NCI-H128 (cell line): ENCODE results near the gene POLR2H.

Experiments used
- DNase-seq: peaks from one replicate; lab custom pipeline; 2025; ENCODE audit not compliant: unreplicated experiment; lab: John Stamatoyannopoulos, UW

Gene POLR2H

DNA sequence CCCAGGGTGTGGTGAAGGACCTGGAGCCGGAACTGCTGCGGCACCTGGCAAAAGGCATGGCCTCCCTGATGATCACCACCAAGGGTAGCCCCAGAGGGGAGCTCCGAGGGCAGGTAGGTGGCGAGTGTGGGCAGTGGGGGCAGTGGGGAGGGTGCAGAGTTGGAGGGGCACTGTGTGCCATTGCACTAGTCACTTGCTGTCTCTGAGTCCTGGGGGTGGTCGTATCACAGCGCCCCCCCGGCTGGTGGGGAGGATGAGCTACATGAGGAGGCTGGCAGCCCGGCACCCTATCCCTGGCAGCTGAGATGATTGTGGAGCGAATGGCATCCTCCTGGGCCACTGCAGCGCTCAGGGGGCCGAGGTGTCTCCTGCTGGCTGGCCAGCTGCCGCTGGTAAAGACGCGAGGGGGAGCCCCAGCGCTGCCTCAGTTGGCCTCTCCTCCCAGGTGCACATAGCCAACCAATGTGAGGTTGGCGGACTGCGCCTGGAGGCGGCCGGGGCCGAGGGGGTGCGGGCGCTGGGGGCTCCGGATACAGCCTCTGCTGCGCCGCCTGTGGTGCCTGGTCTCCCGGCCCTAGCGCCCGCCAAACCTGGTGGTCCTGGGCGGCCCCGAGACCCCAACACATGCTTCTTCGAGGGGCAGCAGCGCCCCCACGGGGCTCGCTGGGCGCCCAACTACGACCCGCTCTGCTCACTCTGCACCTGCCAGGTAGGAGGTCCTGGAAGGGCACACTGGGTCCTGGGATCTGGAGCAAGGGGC lies 24.7 kb downstream of the POLR2H start:
- no peak for DNase-seq

- no peak for DNase-seq
Measured at GRCh38 chr3:184387174-184387714, 25.7 kb downstream of the POLR2H start.

DNA sequence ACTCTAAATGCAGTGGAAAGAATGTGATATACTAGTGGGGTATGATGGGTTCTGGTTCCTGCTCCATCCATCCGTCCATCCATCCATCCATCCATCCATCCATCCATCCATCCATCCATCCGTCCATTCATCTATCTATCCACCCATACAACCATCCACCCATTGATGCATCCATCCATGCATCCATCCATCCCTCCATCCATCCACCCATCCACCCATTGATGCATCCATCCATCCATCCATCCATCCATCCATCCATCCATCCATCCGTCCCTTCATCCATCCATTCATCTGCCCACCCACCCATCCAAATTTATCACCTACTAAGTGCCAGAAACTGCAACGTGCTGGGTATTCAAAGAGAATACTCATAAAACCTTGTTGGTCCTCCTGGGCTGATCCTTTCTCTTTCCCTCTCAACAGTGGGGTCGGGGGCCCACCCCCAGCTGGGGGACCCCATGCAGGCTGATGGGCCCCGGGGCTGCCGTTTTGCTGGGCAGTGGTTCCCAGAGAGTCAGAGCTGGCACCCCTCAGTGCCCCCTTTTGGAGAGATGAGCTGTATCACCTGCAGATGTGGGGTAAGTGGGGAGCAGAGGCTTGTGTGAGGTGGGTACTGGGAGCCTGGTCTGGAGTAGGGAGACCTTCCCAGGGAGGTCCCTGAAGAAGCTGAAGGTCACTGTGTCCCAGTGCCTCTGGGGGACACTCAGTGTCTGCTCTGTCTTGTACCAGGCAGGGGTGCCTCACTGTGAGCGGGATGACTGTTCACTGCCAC lies 26.8 kb downstream of the POLR2H start:
- DNase-seq: no peak

DNA sequence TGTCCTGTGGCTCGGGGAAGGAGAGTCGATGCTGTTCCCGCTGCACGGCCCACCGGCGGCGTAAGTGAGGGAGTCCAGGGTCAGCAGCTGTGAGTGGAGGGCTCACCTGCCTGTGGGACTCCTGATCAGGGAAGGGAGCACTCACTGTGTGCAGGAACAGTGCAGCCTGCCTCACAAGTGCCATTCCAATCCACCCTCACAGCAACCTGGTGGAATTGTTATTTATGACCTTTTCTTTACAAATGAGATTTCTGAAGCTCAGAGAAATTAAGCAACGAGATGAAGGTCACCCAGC lies 27.4 kb downstream of the POLR2H start:
- DNase-seq: no peak

GRCh38 chr3:184389384-184389783 lies 27.9 kb downstream of the POLR2H start:
- DNase-seq: no peak

DNA sequence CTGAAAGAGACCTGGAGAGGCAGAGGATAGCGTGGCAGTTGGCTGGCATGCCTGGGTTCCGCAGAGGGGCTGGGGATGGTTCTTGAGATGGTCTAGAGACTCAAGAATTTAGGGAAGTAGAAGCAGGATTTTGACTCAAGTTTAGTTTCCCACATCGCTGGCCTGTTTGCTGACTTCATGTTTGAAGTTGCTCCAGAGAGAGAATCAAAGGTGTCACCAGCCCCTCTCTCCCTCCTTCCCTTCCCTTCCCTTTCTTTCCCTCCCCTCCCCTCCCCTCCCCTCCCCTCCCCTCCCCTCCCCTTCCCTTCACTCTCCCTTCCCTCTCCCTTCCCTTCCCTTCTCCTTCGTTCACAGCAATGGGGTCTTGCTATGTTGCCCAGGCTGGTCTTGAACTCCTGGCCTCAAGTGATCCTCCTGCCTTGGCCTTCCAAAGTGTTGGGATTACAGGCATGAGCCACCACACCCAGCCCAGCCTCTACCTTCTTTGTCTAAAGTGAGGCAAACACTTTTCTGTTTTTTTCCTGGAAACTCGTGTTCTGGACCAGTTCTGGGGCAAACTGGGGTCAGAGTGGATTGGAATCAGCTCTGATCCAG lies 28.5 kb downstream of the POLR2H start:
- DNase-seq: no peak

- DNase-seq: no peak
Measured at GRCh38 chr3:184391266-184391665, 29.8 kb downstream of the POLR2H start.

DNA sequence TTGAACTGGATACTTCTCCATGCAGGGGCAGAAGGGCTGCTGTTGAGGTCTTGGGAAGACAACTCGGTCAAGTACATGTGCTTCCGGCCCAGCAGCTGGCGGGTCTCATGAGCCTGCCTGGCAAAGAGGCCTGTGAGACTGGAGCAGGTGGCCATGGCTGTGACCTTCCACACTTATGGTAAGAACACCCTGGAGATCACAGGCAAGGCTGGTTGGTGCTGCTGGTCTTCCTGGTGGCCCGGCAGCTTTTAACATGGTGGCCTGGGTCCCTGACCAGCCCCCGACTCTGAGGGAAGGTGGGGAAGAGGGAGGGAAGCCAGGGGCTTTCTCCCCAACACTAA lies 33.8 kb downstream of the POLR2H start:
- no peak for DNase-seq

DNA sequence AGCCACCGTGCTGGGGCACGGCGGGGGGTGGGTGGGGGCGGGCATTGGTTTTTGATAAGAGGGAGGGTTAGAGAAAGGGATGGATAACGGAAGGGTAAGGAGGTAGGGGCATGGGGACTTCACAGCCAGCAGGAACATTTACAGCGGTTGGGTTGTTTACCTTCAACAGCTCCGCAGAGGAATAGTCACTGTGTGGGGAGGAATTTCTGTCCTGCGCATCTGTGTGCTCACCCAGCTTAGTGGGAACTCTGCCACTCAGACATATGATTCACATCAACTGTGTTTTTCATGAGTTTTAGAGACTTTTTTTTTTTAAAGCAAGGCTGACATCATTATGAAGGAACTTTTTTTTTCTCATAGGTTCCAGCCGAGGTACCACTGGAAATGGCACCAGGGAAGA lies 37.9 kb downstream of the POLR2H start:
- no peak for DNase-seq

DNA sequence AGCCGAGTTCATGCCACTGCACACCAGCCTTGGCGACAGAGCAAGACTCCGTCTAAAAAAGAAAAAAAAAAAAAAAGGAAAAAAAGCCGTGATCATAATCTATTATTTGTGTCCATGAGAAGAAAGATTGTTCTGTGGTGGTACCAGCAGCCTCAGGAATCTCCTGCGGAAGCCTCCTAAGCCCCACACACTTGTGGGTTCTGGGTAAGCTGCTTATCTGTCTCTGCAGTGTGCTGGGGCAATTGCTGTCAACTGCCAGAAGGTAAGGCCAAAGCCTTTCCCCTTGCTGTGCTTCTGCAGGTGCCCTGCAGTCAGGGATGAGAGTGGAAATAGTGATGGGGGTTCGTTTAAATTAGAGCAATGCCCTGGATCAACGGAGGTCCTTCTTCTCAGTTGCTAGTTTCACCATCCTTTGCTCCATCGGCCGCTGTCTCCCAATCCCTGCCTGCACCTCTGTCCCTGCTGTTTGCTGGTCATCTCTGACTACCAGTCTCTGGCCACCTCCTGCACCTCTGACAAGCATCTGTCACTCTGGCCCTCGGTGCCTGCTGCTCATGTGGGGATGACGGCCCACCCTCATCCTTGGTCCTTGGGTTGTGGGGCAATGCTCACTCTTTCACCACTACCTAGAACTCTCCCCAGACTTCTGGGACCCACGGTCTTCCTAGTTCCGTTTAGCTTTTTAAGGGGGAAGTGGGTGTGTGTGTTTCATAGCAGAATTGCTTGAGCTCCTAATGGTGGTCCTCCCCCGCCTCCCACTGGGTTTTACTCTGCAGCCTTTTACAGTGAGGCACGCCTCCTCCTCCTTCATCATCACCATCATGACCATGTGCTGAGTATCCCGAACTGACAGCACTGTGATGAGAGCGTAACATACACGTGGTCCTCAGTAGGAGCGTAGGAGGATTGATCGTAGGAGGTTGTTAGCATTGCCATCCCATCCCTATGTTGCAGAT lies 43.8 kb downstream of the POLR2H start:
- no peak for DNase-seq

DNA sequence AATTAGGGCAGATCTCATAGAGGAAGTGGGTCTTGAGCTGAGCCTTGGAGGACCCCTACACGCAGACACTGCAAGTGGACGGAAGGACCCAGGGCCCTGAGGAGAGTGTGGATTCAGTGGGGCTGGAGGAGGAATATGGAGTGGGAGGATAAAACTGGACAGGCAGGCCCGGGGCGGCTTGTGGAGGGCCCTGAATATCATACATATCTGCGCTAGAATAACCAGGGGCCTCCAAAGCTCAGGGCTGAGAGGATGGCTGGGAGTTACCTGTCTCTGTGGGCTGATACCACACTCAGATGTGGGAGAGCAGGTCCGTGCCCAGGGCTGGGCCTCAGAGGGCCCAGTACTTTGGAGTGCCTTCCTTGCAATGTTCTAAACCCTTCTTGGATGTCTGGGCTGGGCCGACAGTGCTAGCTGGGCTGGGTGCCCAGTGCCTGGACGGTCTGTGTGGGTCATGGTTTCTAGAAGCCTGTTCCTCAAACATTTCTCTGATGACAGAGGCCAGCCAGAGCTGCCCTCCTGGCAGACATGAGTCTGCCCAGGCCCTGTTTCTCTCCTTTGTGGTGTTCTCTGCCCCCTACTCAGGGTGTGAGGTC lies 47.9 kb downstream of the POLR2H start:
- DNase-seq: no peak

GRCh38 chr3:184409946-184410500 lies 48.5 kb downstream of the POLR2H start:
- DNase-seq: no peak

- no peak for DNase-seq
Measured at GRCh38 chr3:184414418-184415202, 53.1 kb downstream of the POLR2H start.

DNA sequence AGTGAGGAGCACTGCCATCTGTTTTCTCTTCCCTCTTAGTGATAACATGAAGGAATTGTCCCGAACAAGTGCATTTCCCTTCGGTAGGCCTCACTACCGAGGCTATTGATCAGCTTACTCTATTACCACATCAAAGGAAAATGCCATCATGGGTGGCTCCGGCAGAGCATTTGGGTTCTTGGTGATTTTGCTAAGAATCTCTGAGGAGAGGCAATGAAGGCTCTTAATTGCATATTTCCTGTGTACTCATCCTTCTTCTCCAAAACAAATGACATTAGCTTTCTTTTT lies 53.6 kb downstream of the POLR2H start:
- DNase-seq: no peak

DNA sequence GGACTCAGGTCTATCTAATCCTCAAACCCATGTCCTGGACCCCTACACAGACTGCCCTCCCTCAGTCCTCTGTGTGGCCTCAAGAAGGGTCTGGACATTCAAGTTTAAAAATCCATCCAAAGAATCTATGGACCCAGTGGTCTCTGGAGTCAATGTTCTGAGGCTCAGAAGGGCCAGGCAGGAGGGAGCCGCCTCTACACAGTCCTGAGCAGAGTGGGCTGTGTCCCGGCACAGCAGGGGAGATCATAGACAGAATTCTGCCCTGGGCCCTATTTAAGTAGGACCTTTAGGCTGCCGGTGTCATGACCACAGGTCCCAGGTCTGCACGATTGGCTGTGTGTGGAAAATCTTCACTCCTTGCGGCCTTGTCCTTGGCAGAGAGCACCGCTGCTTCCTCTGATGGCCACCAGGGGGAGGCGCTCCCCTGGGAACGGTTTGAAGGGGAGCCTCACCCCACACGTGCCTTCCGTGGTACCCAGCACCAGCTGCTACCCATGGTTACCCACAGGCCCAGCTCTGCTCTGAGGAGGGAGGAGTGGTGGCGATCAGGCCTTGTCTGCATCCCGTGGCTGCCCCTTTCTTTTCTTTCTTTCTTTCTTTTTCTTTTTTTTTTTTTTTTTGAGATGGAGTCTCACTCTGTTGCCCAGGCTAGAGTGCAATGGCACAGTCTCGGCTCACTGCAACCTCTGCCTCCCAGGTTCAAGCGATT lies 56.3 kb downstream of the POLR2H start:
- DNase-seq: peak; percentile 1
